ENCODE measurements around the gene MBOAT2.

GRCh38 chr2:8821276-8822217 is 181.9 kb downstream of the MBOAT2 start:
- no peak for TF ChIP-seq CTCF (conservative IDR thresholded peaks at IDR 0.05; ENCODE audit: low read depth, low read length)
- no peak for TF ChIP-seq EZH2 (IDR thresholded peaks at IDR 0.05; ENCODE audit: borderline replicate concordance, low read depth, low read length, poor library complexity, severe bottlenecking)
